ENCODE measurements around the gene IDI1.
"Not testable (repeated sequence)": the region's sequence is repeated elsewhere in the genome, so short reads cannot be mapped to it uniquely, and the experiment has no call there.

Gene IDI1

DNA sequence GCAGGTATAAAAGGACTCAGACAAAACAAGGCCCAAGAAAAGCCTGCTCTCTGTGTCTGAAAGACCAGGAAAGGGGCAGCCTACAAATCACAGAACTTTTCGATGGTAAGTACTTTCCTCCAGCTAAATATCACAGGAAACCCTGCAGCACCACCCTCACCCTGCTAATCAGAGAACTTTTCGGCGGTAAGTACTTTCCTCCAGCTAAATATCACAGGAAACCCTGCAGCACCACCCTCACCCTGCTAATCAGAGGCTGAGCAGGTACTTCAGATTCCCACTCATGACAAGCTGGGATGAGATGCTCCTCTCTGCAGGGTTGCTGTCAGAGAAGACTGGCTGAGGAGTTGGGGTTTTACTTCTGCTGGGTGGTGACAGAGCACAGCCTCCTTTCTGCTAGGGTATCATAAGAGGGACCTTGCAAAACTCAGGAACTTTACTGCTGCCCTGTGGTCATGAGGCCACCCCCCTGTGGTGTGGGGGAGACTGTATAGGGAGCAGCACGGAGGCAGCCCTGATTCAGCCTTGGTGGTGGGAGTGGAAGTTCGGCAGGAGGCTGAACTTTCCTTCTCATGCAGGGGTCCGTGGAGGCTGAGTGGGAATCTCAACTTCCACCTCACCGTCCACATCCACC, 14.4 kb upstream of the IDI1 start:
- DNase-seq (ENCODE audit: low read depth): no peak

DNA sequence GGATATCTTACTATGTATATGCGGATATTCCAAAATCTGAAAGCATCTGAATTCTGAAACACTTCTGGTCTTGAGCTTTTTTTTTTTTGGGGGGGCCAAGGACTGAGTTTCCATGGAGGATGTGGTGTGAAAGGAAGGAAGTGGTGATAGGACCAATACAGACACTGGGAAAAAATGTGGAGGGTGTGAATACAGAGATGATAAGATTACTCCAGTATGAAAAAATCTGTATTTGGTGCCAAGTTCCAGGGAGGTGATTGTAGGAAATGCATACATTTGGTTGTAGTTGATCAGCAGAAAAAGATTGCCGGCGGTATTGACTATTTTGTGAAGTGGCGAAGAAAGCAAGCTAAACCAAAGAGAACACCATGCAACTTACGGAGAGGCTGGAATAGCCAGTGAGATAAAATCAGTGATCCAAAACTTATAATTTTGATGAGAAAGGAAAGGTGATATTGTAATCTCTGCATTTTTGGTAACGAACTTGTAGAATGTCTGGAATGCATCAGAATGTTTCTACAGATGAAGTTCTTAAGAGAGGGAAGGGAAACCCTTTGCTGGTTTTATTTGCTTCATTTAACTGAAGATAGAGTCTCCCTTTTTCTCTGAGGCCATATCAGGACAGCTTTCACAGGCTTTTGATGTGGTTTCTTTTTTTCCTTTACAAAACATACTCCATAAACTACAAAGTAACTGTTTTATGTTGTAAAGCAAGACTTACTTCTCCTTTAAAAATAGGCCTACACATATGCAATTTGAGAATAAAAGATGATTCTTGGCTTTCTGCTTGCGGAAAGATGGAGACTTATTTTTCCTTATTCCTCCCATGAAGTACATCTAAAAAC, 13.2 kb upstream of the IDI1 start:
- no peak for DNase-seq (ENCODE audit: low read depth)

DNA sequence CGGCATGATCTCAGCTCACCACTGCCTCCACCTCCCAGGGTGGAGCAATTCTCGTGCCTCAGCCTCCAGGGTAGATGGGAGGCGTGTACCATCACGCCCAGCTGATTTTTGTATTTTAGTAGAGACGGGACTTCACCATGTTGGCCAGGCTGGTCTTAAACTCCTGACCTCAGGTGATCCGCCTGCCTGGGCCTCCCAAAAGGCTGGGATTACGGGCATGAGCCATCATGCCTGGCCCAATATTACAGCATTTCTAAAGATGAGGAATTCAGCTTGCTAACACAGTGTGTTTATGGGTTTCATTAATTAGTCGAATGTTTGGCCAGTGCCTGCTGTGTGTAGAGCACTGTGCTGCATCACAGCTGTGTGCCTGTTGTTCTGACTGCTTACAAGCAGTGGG, 11.0 kb upstream of the IDI1 start:
- no peak for DNase-seq (ENCODE audit: low read depth)

DNA sequence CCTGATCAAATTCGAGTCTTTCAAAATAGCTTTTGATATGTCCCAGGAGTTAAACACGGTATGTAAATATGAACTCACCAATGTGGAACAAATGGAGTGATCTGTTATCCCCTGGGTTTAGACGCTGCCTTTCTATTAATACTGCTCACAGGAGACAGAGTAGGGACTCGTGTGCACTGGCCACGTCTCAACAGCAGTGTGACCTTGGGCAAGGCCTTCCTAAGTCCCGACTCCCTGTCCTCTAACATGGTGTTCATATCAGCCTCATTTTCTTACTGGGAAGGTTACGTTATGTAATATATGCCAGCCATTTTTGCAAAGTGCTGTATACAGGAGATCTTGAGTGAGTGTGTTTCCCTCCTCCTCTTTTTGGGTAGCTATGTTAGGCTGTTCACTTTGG, 9.1 kb upstream of the IDI1 start:
- DNase-seq (ENCODE audit: low read depth): no peak

DNA sequence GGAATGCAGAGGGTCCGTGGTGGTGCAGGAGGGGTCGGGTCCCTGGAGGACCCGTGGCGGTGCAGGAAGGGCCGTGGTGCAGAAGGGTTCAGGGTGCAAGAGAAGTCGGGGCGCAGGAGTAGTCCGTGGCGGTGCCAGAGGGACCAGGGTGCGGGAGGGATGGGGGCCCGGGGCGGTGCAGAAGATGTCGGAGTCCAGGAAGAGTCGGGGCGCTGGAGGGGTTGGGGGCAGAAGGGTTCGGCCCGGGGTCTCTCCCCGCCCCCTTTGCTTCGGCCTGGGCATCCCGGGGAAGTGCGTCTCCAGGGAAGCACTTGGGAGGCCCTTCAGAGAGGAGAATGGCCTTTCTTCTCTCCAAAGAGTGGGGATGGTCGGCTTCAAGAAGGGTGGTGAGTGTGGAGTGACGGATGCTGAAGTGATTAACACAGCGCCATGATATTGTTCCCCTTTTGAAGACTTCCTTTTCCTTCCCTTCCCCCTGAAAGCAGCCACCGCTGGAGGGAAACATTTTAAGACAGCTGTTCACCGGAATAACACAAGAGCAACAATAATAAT, 8.3 kb upstream of the IDI1 start:
- no peak for DNase-seq (ENCODE audit: low read depth)

DNA sequence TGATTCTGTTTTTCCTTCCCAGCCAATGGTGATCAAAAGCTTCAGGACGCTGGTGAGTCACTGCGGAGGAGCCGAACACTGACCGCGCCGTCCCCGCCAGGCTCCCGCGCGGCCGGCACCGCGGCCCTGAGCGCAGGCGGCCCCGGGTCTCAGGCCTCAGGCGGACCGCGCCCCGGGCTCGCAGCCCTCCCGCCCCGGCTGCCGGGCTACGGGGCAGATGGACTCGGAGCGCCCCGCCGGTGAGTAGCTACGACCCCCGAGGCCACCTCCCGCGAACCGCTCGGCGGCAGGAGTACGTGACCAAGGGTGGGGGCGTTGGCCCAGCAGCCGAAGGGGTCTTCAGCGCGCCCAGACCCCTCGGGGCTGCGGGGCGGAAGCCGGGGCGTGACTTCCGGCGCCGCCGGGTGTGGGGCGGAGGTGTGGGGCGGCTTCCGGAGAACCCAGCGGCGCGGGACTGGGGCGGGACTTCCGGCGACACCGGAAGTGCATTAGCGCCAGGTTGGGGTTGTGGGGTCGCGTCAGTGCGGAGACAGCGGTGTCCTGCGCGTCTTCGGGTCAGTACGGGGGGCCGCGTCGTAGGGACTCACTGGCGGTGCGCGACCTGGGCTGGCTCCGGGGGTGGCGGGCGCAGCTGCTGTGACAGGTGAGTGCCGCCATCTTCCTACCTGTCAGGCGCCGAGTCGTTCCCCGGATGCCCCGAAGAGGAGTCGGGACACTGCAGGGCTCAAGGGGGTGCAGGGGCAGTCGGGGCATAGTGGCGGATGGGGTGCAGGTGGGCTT, 7.6 kb upstream of the IDI1 start, which contains the start of gene WDR37:
Gene WDR37, plus strand, starts transcription at position 60 of the 780 bp plus-strand sequence. CDS start 15,771 bp downstream, outside the sequence.
- peak; percentile 80 for DNase-seq (ENCODE audit: low read depth)

DNA sequence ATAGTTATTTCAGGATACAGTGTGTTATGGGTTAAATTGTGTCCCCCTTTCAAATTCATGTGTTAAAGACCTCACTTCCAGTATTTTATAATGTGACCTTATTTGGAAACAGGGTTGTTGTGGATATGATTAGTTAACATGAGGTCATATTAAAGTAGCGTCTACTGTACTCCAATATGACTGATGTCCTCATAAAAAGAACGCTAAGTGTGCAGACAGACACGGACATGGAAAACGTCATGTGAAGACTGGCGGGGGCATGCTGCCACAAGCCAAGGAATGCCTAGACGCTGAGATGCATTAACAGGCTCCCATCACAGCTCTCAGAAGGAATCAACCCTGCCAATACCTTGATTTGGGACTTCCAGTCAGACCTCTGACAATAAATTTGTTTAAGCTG, 5.8 kb upstream of the IDI1 start:
- DNase-seq (ENCODE audit: low read depth): no peak

DNA sequence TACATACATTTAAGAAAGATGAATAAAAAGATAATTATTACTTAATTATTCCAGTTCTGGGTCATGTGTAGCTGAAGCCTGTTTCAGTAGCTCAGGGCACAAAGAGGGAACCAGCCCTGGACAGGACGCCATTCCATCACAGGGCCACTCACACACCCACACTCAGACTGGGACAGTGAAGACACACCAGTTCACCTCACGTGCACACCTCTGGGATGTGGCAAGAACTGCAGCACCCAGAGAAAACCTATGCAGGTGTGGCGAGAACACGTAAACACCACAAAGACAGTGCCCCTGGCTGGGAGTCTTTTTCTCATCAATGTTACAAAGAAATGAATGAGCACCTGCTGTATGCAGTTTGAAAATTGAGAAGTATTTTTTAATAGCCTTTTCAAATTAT, 1.6 kb upstream of the IDI1 start:
- DNase-seq (ENCODE audit: low read depth): no peak

DNA sequence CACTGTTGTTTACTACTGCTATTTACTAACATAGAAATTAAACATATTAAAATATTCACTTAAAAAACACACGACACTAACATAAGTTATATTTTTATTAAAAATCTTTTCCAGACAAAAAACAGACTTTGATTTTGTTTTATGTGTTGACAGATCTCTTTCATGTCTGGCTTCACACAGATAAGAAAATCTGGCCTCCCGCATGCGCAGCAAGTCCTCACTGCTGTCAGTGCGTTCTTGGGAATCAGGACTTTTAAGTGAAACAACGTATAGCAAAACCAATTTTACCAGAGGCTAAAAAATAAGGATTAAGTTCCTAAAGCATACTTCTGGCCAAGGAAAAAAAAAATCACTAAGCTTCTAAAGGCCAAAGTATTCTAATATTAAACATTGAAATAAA, 1.2 kb upstream of the IDI1 start:
- DNase-seq (ENCODE audit: low read depth): no peak

DNA sequence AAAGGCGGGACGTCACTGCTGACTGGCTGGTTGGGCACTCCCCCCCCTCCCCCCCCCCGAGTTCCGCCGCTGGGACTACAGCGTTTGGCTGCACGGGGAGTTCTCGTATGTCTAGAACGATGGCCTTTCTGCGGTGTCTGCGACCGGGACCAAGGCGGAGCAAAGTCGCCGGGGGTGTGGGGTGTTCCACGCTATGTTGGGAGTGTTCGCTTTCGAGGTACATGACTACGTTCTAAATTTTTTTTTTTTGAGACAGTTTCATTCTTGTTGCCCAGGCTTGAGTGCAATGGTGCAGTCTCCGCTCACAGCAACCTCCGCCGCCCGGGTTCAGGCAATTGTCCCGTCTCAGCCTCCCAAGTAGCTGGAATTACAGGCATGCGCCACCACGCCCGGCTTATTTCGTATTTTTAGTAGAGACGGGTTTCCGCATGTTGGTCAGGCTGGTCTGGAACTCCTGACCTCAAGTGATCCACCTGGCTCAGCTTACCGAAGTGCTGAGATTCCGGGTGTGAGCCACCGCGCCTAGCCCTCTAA, 573 bp upstream of the IDI1 start:
- DNase-seq (ENCODE audit: low read depth): no peak

DNA sequence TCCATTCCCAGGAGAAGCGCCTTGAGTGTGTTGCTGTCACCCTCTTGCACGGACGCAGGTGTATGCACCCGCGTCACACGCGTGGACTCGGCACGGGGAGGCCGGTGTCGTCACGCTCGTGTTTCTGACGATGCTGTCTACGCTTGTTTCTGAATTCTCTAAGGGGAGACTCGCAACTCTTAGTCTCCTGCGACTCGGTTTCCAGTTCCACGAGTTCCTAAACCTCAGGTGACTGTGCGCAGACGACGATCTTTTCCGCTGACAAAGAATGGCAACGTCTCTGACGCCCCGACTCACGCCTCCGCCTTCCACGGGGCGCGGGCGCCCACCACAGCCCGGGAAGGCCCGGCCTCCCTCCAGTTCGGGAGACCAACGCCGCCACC, 579 bp downstream of the IDI1 start:
- peak; percentile 25 for DNase-seq (ENCODE audit: low read depth)

DNA sequence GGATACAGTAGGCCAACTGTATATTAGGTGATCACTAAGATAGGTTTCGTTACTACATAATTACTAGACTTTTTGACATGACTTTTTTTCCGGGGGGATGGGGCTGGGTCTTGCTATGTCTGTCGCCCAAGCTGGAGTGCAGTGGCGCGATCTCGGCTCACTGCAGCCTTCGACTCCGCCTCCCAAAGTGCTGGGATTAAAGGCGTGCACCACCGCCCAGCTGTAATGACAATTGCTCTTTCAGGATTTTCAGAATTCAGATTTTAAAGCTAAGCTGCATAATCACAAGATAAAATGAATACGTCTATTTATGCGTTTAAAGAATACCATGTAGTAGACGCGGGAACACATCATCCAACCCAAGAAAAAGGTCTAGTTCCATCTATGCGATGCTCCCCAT, 982 bp downstream of the IDI1 start:
- no peak for DNase-seq (ENCODE audit: low read depth)

DNA sequence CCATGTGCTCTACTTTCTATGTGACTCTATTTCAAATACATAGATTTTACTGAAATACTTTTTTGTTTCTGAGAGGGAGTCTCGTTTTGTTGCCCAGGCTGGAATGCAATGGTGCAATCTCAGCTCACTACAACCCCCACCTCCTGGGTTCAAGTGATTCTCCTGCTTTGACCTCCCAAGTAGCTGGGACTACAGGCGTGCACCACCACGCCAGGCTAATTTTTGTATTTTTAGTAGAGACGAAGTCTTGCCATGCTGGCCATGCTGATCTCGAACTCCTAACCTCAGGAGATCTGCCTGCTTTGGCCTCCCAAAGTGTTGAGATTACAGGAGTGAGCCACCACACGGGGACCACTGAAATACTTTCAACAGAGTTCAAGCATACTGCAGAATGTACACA, 3.5 kb downstream of the IDI1 start:
- DNase-seq (ENCODE audit: low read depth): no peak

DNA sequence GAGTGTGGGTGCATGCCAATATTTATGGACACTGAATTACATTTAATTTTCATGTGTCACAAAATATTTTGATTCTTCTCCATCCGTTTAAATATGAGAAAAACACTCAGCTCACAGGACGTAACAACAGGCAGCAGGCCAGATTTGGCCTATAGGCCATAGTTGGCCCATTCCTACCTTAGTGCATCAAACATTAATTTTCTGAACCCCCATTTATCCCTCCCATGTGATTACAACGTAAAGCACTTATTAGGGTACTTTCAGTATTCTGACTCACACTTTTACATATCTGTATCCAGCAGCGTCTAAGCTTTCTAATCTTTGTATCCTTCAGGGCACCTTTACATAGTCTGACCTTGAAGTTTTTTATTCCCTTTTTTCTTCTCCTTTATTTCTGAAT, 4.0 kb downstream of the IDI1 start:
- no peak for DNase-seq (ENCODE audit: low read depth)

DNA sequence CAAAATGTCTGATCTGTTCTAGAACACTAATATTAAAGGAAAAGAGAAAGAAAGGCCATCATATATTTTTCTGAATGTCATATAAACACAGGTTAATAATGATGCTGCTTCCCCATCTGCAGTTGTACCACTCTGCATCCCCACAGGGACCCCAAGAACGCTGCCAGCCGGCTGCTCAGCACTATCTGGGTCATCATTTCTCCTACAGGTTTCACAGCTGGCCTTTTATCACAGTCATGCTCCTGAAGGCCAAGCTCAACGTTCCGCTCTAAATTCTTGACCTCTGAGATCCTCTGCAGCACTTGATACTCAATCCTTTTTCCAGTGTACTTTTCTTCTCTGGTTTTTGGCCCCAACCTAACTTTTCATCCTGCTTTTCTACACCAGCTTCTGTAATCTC, 4.8 kb downstream of the IDI1 start:
- no peak for DNase-seq (ENCODE audit: low read depth)

DNA sequence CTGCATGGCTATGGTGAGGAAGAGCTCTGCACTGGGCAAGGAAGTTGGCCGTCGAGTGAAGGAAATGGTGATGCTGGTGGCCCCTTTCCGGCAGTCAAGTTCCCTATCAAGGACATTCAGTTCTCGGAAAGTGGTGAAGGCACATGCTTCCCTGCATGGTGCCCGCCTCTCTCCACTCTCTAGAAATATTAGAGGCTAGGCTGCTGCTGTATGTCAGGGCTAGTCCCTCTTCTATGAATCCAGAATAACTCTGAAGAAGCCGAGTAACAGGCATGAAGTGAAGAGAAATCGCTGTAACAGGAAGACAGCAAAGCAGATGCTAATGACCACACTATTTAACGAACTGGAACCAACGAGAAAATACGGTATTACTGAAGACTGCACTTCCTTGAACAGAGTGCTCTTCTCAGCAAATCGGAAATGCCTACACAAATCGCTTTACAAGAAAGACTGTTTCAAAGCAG, 5.4 kb downstream of the IDI1 start:
- no peak for DNase-seq (ENCODE audit: low read depth)

DNA sequence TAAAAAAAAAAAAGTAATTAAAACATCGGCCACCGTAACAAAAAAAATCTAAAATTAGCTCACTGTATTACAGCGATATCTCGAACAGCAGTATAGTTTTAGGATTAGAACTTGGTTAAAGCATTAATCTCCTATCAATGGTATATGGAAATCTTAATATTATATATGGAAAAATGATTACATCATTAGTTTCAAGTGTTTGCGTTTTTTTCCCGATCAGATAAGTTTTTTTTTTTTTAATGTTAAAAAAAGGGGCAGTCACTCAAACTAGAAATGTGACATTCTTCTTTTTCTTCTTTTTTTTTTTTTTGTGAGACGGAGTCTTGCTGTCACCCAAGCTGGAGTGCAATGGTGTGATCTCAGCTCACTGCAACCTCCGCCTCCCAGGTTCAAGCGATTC, 7.4 kb downstream of the IDI1 start:
- DNase-seq (ENCODE audit: low read depth): no peak

DNA sequence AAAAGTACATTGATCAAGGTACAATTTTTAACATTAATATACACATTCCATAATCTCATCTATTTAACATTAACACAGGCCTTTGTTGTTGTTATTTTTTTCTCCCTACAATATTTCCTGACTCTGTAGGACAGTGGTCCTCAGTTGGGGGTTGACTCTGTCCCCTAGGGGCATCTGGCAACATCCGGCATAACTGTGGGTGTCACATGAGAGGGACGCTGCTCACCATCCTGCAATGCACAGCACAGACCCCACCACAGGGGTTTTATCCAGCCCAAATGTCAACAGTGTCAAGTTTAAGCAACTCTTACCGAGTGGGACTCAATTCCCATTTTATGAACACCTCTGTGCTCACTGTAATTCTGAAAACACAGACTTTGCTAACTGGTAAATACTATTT, 8.8 kb downstream of the IDI1 start:
- DNase-seq (ENCODE audit: low read depth): no peak

DNA sequence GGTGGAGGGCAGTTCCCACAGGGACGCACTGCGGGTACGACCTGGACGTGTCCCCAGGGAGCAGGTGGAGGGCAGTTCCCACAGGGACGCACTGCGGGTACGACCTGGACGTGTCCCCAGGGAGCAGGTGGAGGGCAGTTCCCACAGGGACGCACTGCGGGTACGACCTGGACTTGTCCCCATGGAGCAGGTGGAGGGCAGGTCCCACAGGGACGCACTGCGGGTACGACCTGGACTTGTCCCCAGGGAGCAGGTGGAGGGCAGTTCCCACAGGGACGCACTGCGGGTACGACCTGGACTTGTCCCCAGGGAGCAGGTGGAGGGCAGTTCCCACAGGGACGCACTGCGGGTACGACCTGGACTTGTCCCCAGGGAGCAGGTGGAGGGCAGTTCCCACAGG, 10.2 kb downstream of the IDI1 start:
- DNase-seq (ENCODE audit: low read depth): not testable (repeated sequence)

DNA sequence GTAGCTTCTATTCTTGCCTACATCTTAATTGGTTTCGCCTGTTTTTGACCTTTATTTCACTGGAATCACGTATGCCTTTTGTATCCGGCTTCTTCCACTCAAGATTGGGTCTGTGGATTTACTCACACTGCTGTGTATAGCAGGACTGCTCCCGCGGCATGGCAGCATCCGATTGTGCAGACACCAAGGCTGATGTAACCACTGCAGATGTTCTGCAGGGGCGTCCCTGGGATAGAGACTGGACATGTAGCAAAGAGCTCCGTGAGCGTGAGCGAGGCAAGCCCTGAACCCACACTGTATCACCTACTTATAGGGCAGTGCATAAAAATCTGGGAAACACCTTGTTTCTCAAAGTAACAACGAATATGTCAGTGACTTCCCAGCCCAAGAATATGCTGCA, 11.8 kb downstream of the IDI1 start:
- no peak for DNase-seq (ENCODE audit: low read depth)

DNA sequence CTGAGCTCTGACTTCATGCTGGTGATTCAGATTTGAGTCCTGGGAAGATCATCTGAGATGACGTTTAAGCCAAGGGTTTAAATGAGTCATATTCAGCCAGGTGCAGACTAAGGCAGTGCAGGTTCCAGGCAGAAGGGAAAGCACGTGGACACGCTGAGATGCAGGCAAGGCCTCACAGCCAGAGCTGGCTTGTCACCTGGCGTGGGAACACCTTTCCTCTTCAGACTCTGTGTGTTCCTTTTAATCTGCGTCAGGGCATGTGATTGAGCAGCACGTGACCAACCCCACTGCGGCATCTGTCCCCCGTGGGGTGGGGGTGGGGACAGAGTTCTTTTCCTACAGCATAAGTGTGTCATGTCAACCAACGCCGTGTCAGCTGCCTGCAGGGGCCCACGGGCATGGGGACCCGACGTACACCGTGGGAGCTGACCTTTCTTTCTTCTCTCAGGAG, 12.6 kb downstream of the IDI1 start:
- no peak for DNase-seq (ENCODE audit: low read depth)

DNA sequence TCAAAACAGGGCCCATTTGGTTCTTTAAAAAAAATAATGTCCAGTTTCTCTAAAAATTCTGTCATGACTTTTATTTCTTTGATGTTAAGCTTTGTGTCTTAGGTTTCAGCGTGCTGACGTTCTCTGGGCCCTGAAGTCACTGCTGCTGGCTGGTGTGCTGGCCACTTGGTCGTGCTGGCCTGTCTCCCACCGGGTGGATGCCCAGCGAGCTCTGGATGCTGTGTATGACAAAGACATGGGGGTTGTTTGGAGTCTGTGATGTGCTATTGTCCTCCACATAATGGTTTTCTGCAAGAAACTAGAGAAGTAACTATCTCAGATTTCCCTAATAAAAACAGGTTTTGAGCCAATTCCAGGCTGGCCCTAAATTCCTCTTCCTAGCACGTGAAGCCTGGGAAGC, 13.7 kb downstream of the IDI1 start:
- DNase-seq (ENCODE audit: low read depth): no peak

Measured in stimulated activated CD8-positive, alpha-beta memory T cell treated with anti-CD3 and anti-CD28 coated beads, Interleukin-15, amount 100 ng/mL, for 1 hour (primary cell).